OCI-LY3 (cell line): ENCODE data around the gene CACTIN.

Experiments
- CTCF ChIP-seq: fragments of 200-600, 300-600 bp; sonication (generic); IDR thresholded peaks from 2 replicates; pipeline ENCODE4 v1.5.1; 2014; ENCODE audit warnings: antibody characterized with exemption, low read length, low read depth
- EZH2phosphoT487 ChIP-seq: fragments of 200-600 bp; shearing (Covaris generic); IDR thresholded peaks from 2 replicates; pipeline ENCODE4 v1.6.1; 2018; ENCODE audit warnings: antibody characterized with exemption, mixed run types, low read depth

- TF ChIP-seq CTCF (no peak), EZH2phosphoT487 (no peak)
These were observed 54.3 kb downstream of the CACTIN start for GRCh38 chr19:3572132-3572854.
